IMR-90 (cell line): Measurements from ENCODE around the gene SRPK3.

Experiments used
- CEBPB ChIP-seq: IDR thresholded peaks from 2 replicates; pipeline ENCODE4 v1.6.1; 2012; ENCODE audit warnings: low read depth, low read length, improper control_type of control experiment
- CHD1 ChIP-seq: IDR thresholded peaks from 2 replicates; pipeline ENCODE4 v1.6.1; 2012; ENCODE audit warnings: low read depth, low read length, improper control_type of control experiment
- MAFK ChIP-seq: IDR thresholded peaks from 2 replicates; pipeline ENCODE4 v1.6.1; 2012; ENCODE audit warnings: low read depth, low read length, improper control_type of control experiment
- MAZ ChIP-seq: IDR thresholded peaks from 2 replicates; pipeline ENCODE4 v1.6.1; 2012; ENCODE audit warnings: low read depth, mild to moderate bottlenecking, low read length, improper control_type of control experiment, moderate library complexity, borderline replicate concordance
- NFE2L2 ChIP-seq: fragments of 150-350 bp; IDR thresholded peaks from 2 replicates; pipeline ENCODE4 v1.6.1; 2016; ENCODE audit warnings: low read depth, mild to moderate bottlenecking, low read length
- POLR2A ChIP-seq: IDR thresholded peaks from 2 replicates; pipeline ENCODE4 v1.6.1; 2012; ENCODE audit warnings: mild to moderate bottlenecking, low read depth, low read length
- RAD21 ChIP-seq: IDR thresholded peaks from 2 replicates; pipeline ENCODE4 v1.6.1; 2012; ENCODE audit warnings: low read length, improper control_type of control experiment
- RCOR1 ChIP-seq: IDR thresholded peaks from 2 replicates; pipeline ENCODE4 v1.6.1; 2012; ENCODE audit warnings: mild to moderate bottlenecking, low read length, improper control_type of control experiment; ENCODE audit not compliant: insufficient replicate concordance
- TF ChIP-seq, protein P1 (sequence below): conservative IDR thresholded peaks from 2 replicates; pipeline ENCODE4 v1.5.1; 2012; ENCODE audit warnings: mild to moderate bottlenecking, low read depth, low read length, improper control_type of control experiment
- TF ChIP-seq, protein P2 (sequence below): fragments of 150-350 bp; IDR thresholded peaks from 2 replicates; pipeline ENCODE4 v1.6.1; 2017; ENCODE audit warnings: mild to moderate bottlenecking, antibody characterized with exemption, low read length, low read depth
- TF ChIP-seq, protein P3 (sequence below): fragments of 150-350 bp; IDR thresholded peaks from 2 replicates; pipeline ENCODE4 v1.6.1; 2016; ENCODE audit warnings: low read depth, mild to moderate bottlenecking, low read length, moderate library complexity, borderline replicate concordance

DNA sequence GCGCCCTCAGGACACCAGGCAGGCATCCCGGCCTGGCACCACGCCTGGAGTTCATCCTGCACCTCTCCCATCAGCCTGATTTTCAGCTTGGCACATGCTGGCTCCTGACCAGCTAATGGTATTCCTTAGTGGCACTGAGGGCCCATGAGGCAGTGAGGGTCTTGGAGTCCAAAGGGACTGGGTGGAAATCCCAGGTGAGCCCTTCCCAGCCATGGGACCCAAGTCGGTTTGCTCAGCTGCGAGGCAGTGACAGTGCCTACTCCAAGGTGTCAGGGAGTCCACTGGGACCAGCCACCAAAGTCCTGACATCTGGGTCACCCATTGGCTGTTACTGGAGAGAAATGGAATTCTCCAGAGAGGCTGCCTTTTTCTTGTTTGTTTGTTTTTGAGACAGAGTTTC, 18.5 kb downstream of the SRPK3 start:
- TF ChIP-seq, protein P1, sequence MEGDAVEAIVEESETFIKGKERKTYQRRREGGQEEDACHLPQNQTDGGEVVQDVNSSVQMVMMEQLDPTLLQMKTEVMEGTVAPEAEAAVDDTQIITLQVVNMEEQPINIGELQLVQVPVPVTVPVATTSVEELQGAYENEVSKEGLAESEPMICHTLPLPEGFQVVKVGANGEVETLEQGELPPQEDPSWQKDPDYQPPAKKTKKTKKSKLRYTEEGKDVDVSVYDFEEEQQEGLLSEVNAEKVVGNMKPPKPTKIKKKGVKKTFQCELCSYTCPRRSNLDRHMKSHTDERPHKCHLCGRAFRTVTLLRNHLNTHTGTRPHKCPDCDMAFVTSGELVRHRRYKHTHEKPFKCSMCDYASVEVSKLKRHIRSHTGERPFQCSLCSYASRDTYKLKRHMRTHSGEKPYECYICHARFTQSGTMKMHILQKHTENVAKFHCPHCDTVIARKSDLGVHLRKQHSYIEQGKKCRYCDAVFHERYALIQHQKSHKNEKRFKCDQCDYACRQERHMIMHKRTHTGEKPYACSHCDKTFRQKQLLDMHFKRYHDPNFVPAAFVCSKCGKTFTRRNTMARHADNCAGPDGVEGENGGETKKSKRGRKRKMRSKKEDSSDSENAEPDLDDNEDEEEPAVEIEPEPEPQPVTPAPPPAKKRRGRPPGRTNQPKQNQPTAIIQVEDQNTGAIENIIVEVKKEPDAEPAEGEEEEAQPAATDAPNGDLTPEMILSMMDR = no peak
- TF ChIP-seq POLR2A (no peak), MAZ (no peak), CEBPB (no peak), MAFK (no peak), NFE2L2 (no peak), RAD21 (no peak), RCOR1 (no peak), CHD1 (no peak)
- TF ChIP-seq, protein P2, sequence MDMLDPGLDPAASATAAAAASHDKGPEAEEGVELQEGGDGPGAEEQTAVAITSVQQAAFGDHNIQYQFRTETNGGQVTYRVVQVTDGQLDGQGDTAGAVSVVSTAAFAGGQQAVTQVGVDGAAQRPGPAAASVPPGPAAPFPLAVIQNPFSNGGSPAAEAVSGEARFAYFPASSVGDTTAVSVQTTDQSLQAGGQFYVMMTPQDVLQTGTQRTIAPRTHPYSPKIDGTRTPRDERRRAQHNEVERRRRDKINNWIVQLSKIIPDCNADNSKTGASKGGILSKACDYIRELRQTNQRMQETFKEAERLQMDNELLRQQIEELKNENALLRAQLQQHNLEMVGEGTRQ = no peak
- TF ChIP-seq, protein P3, sequence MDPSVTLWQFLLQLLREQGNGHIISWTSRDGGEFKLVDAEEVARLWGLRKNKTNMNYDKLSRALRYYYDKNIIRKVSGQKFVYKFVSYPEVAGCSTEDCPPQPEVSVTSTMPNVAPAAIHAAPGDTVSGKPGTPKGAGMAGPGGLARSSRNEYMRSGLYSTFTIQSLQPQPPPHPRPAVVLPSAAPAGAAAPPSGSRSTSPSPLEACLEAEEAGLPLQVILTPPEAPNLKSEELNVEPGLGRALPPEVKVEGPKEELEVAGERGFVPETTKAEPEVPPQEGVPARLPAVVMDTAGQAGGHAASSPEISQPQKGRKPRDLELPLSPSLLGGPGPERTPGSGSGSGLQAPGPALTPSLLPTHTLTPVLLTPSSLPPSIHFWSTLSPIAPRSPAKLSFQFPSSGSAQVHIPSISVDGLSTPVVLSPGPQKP = no peak
